ENCODE results near the gene EEPD1. TPM values are rescaled to one million over a fixed set of nuclear protein-coding genes. Genes with fewer than 3 reads are reported as not detected.

Gene EEPD1
- total RNA-seq, 2 donors from 2014 or later, result 8.2 to 10.0 TPM

DNA sequence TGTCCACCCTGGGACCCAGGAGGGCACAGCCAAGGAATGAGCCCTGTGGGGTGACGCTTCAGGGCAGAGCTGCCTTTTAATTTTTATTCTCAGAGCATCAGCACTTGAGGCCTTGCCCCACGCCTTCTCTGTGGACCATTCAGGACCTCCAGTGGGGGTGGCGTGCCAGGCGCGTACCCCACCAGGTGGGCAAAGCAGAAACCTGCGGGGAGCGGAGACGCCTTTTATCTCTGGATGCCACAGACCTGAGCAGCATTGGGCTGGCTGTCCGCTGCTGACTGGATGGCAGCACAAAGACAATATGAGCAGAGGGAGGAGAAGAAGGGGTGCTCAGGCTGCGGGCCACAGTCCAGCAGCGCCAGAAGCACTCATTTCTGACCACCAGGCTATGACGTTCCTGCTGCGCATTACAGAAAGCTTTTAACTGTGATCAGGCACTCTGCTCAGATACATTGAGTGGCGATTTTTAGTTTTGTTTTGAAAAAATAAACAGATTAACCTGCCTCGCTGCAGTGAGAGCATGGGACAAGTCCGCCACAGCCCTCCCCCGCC is 146.2 kb downstream of the EEPD1 start:
- TF ChIP-seq, protein P1, sequence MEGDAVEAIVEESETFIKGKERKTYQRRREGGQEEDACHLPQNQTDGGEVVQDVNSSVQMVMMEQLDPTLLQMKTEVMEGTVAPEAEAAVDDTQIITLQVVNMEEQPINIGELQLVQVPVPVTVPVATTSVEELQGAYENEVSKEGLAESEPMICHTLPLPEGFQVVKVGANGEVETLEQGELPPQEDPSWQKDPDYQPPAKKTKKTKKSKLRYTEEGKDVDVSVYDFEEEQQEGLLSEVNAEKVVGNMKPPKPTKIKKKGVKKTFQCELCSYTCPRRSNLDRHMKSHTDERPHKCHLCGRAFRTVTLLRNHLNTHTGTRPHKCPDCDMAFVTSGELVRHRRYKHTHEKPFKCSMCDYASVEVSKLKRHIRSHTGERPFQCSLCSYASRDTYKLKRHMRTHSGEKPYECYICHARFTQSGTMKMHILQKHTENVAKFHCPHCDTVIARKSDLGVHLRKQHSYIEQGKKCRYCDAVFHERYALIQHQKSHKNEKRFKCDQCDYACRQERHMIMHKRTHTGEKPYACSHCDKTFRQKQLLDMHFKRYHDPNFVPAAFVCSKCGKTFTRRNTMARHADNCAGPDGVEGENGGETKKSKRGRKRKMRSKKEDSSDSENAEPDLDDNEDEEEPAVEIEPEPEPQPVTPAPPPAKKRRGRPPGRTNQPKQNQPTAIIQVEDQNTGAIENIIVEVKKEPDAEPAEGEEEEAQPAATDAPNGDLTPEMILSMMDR (IDR thresholded peaks at IDR 0.05), result no peak
- no peaks in the 10 kb centered on the region for H3K27me3 ChIP-seq
- H3K9me3 ChIP-seq, result no peaks in the 10 kb centered on the region
- no peak overlapping the region for H3K27ac ChIP-seq
- no peaks in the 10 kb centered on the region for H3K36me3 ChIP-seq
- no peak overlapping the region for H3K9ac ChIP-seq (ENCODE audit: low read depth in 2 of 2, low read length in 2 of 2)
- H3K4me1 ChIP-seq, result no peaks in the 10 kb centered on the region
- no peak for DNase-seq
- no peak overlapping the region for H3K4me3 ChIP-seq
- intact Hi-C loops (cut with DNase I), result no loop called here

DNA sequence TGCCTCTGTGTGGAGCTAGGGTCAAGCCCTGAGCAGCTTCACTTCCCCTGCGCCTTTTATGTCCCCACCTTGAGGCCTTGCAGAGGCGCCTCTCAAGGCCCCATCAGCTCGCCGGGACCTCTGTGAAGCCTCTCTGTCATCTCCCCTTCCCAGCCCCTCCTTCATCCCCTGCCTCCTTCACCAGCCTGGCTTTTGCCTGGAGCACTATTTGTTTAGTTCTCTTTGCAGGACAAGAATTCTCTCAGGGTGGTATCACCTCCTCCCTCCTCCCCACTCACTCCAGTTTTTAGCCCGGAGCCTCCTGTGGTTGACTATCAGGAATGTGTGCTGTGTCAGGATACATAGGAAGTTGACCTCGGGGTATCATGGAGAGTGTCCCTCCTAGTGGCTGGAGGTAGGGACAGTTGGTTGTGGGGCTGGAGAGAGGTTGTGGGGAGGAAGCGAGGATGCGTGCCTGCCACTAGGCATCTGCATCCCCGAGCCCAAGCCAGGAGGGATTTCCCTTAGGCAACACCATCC is 146.8 kb downstream of the EEPD1 start:
- Histone ChIP-seq H3K9ac (ENCODE audit: low read depth in 2 of 2, low read length in 2 of 2) (no peak overlapping the region), H3K4me1 (no peaks in the 10 kb centered on the region), H3K27ac (no peak overlapping the region), H3K27me3 (no peaks in the 10 kb centered on the region), H3K9me3 (no peaks in the 10 kb centered on the region), H3K36me3 (no peaks in the 10 kb centered on the region), H3K4me3 (no peak overlapping the region)
- TF ChIP-seq, protein P1 (IDR thresholded peaks at IDR 0.05), result no peak
- intact Hi-C loops (cut with DNase I), result no loop called here
- no peak for DNase-seq

DNA sequence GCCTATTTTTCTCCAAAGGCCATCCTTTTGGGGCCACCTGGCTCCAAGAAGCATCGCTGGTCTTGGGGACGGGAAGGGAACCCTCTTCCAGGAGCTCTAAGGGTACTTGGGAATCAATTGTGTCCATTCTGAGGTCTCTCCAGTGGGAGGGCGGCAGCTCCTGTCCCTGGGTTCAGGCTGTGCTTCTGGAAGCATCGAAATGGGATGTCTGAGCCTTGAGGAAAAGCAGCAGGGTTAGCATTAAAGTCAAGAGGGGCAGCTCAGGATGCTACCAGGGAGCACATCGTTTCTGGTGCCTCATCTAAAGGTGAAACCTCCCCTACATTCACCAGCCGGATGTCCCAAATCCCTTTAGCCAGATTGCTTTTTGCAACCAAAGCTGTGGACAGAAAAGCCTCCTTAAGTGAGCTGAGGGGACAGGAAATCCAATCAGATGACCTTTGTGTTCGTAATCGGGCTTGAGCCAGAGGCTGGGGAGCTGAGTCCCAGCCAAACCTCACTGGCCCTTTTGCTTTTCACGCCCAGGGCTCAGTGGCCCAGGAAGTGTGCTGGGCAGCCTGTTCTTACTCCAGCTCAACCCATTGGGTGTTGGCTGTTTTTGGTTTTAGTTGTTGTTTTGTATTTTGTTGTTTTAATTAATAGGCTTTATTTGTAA is 147.8 kb downstream of the EEPD1 start:
- intact Hi-C loops (cut with DNase I), result no loop called here
- no peaks in the 10 kb centered on the region for H3K4me1 ChIP-seq
- no peak overlapping the region for H3K27ac ChIP-seq
- TF ChIP-seq, protein P1 (IDR thresholded peaks at IDR 0.05), result no peak
- H3K9ac ChIP-seq (ENCODE audit: low read depth in 2 of 2, low read length in 2 of 2), result no peak overlapping the region
- H3K4me3 ChIP-seq, result no peak overlapping the region
- no peaks in the 10 kb centered on the region for H3K9me3 ChIP-seq
- no peak for DNase-seq
- H3K27me3 ChIP-seq, result no peaks in the 10 kb centered on the region
- H3K36me3 ChIP-seq, result no peaks in the 10 kb centered on the region

DNA sequence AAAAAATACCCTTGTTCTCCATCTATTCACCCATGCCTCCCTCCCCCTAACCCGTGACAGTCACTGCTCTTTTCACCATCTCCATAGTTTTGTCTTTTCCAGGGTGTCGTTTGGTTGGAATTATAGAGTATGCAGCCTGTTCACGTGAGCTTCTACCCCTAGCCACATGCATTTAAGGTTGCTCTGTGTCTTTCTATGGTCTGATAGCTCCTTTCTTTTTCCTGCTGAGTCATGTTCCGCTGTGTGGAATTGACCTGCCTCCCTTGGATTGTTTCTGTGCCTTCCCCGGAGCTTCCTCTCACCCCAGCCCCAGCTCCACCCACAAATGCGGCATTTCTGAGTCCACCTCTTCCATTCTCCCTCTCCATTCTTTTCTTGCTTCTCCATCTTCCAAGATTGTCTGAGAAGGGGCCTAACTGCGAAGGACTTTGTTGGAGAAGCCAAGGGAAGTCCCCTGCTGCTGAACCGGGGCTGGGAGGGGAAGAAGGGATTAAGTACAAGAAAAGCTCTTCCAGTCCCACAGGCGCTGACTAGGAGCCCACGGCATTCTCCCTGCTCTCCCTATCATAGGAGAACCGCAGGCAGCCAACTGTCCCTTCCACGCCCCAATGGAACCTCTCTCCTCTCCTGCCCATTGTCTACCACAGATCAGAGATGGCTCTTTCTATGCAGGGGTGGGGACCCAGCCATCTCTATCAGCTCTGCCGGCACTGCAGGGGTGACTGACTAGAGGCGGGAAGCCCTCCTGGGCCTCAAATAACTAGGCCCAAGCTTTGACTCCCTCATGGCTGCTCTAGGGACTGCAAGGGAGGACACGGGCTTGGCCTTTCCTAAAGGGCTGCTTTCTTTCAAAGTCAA is 149.1 kb downstream of the EEPD1 start:
- H3K9ac ChIP-seq (ENCODE audit: low read depth in 2 of 2, low read length in 2 of 2), result no peak overlapping the region
- no peaks in the 10 kb centered on the region for H3K4me1 ChIP-seq
- no peaks in the 10 kb centered on the region for H3K27me3 ChIP-seq
- no peaks in the 10 kb centered on the region for H3K36me3 ChIP-seq
- intact Hi-C loops (cut with DNase I), result no loop called here
- H3K9me3 ChIP-seq, result no peaks in the 10 kb centered on the region
- H3K4me3 ChIP-seq, result no peak overlapping the region
- no peak for DNase-seq
- TF ChIP-seq, protein P1 (IDR thresholded peaks at IDR 0.05), result no peak
- no peak overlapping the region for H3K27ac ChIP-seq

DNA sequence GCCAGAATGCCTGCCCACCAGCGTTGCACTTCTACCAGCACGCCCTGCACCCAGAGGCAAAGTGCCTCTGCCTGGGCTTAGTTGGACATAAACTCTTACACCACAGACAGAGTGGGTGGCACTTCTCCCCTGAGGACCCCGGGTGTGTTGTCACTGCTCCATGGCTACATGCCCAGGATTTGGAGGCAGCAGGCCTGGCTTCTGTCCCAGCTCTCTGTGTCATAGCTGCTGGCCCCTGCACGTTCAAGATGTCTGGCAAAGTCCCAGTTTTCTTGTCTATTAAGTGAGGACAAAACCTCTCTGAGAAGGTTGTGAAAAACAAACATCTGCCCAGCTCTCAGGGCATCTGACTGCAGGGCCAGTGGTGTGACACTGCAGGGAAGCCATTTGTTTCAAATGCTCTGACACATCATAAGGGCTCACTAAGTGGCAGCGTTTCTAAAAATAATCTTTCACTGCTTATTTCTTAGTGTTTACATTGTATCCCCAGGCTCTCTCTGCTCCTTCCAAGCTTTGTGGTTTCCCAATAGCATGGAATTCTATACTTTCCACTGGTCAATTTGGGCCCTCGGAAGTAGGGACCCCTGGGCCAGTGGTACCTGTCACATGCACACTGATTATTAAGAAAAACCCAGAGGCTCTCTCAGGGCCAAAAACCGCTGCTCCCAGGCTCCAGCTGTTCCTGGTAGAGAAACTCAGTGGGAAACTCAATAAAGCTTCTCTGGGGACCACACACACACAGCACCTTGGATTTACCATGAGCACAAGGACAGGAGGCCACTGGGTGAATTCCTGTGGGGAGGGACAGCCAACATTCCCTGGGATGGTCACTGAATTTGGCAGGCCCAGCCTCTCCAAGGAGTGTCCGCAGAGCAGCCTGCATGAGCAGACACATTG is 150.4 kb downstream of the EEPD1 start:
- TF ChIP-seq, protein P1 (IDR thresholded peaks at IDR 0.05), result no peak

More for the DNA sequence above, 150.4 kb downstream of the EEPD1 start:
- Histone ChIP-seq H3K9me3 (no peaks in the 10 kb centered on the region), H3K36me3 (no peaks in the 10 kb centered on the region), H3K27ac (no peak overlapping the region), H3K27me3 (no peaks in the 10 kb centered on the region), H3K4me1 (no peaks in the 10 kb centered on the region), H3K9ac (ENCODE audit: low read depth in 2 of 2, low read length in 2 of 2) (no peak overlapping the region), H3K4me3 (no peak overlapping the region)
- DNase-seq, result peak; percentile 52
- intact Hi-C loops (cut with DNase I), result no loop called here
